ENCODE data around the gene MORN1.

Gene MORN1

DNA sequence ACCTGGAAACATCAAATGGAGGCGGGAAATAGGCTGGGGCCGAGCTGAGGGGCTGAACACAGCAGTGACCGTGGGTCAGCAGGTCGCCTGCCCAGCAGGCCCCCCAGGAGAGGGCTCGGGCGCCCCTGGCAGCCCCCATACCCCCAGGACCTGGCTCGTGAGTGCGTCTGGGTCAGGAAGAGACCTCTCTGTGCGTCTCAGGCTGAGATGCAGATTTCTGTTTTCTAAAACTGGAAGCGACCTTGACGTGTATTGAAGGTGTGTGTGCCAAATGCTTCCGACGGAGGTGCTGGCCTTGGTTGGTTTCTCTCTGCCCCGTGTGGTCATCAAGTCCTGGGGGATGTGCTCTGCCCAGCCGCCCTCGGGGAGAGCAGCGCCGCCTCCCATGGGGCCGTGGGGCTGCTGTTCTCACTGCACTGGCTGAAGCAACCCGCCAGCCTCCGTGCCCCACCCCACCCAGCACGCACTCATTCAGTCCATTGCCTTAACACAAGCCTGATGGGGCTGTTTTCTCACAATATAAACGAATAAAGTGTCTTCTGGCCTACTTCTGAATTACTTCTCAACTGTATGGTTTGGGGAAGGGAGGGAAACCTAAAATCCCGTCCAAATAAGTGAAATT is 13.6 kb upstream of the MORN1 start:
- no peak for DNase-seq (ENCODE audit: low spot score)

GRCh38 chr1:2404142-2404889 is 13.0 kb upstream of the MORN1 start:
- DNase-seq (ENCODE audit: low spot score) = no peak

DNA sequence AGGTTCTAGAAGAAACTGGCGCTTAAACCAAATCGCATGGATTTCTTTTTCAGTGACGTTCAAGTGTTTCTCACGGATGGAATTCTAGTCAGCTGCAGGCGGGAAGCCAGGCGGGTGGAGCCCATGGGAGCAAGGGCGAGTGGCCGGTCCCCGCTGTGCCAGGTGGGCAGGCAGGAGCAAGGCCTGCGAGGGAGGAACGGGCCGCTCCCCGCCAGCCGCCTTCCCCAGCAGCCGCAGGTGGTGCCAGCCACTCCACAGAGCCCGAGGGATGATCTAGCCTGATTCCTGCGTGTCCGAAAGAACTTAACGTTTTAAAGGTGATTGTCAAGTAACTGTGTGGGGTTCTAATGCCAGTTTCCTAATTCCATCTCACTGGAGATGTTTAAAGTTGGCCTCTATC is 11.9 kb upstream of the MORN1 start:
- DNase-seq (ENCODE audit: low spot score) = no peak

- no peak for DNase-seq (ENCODE audit: low spot score)
Measured at GRCh38 chr1:2402420-2402819, 11.1 kb upstream of the MORN1 start.

DNA sequence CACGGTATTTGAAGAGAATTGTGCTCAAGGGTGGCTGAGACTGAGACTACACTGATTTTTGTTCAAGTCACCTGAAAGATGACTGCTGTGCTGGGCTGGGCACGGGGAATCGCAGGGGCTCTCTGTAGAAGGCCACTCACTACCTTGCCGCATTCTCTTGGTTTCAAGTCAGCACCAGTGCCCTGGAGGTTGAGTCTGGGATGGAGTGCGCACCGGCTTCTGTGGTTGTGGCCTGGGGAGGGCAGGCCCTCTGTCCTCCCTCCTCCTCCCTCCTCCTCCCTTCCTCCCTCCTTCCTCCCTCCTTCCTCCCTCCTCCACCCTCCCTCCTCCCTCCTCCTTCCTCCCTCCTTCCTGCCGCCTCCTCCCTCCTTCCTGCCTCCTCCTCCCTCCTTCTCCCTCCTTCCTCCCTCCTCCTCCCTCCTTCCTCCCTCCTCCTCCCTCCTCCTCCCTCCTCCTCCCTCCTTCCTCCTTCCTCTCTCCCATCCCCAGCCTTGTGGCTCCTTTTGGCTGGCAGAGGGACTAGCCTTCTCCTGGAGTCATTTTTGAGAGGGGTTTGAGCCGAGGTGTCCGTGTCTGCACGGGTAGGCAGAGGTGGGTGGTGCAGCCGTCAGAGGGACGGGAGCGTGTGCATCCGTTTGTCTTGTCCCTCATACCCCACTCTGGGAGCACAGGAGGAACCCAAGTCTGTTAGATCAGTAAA is 9.7 kb upstream of the MORN1 start:
- DNase-seq (ENCODE audit: low spot score) = no peak

DNA sequence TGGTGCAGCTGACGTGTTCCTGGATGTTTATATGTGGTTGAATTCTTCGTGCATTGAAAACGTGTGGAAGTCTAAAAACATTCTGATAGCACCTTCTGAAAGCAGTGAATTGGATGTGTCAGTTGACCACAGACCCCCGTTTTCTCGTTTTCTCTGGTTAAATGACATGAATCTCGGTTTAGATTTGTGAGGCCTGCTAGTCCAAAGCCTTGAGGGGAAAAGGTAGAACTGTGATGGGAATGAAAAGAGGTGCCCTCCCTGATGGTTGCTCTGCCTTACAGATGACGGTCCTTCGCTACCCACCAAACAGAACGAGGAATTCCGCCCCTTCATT is 9.2 kb upstream of the MORN1 start:
- DNase-seq (ENCODE audit: low spot score) = no peak

- DNase-seq (ENCODE audit: low spot score) = peak; percentile 54
Measured at GRCh38 chr1:2399890-2400575, 8.7 kb upstream of the MORN1 start.

DNA sequence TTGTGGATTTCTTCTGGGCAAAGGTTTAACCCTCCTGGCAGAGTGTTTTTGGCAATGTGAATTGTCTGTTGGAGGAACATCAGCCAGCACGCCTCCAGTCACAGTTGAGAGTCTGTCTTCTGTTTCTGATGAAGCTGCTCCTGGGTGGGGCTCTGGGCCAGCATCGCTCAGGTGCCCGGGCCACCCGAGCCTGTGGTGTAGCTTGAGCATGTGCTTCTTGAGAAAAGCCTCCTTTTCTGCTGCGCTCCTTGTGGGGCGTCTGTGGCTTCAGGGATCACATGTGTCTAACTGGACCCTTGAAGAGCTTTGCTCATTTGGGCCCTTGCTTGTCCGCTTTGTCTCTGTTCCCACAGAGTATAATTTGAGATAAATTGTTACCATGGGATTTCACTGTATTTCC is 7.5 kb upstream of the MORN1 start:
- no peak for DNase-seq (ENCODE audit: low spot score)

DNA sequence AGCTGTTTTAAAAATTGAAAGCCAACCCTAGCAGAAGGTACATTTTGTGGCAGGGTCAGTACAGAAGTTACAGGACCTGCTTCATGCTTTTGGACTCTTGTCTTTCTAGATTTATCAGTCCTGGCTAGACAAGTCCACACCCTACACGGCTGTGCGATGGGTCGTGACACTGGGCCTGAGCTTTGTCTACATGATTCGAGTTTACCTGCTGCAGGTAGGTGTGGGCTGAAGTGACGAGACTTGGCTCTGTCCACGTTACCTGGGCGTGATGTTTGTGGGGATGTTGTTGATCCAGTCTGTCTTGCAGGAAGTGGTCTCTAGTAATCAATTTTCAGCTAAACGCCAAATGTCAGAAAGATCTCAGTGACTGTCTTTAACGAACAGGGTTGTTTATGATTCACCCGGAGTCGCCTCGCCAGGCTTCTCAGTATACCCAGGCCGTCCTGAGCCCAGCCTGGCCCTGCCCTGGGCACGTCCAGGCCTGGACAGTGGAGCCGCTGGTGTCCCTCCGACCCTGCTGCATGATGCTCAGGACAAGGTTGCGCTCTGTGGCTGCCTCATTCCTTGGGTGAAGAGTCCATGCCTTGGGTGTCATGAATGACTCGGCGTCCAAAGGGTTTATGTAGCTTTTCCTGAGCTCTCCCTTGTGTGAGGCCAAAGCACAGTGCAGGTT is 5.8 kb upstream of the MORN1 start:
- no peak for DNase-seq (ENCODE audit: low spot score)

- no peak for DNase-seq (ENCODE audit: low spot score)
Measured at GRCh38 chr1:2396476-2396875, 5.1 kb upstream of the MORN1 start.

DNA sequence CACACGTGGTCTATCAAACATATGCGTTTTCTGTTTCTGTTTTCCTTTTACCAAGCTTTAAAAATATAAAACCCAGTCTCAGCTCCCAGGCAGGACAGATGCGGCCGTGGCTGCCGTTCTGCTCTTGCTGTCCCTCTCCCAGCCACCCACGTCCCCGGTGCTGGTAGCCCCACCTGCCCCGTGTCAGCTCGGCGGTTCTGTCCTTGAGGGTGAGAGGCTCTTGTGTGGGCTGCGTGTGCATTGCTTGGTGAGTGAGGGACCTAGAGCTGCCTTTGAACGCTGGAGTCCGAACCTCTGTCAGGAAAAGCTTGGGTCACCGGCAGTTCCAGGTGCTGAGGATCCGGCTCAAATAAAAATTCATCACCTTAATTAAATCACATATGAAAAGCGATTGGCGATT is 4.7 kb upstream of the MORN1 start:
- no peak for DNase-seq (ENCODE audit: low spot score)

- DNase-seq (ENCODE audit: low spot score) = no peak
Measured at GRCh38 chr1:2395245-2395644, 3.9 kb upstream of the MORN1 start.

GRCh38 chr1:2394761-2395160 is 3.4 kb upstream of the MORN1 start:
- no peak for DNase-seq (ENCODE audit: low spot score)

DNA sequence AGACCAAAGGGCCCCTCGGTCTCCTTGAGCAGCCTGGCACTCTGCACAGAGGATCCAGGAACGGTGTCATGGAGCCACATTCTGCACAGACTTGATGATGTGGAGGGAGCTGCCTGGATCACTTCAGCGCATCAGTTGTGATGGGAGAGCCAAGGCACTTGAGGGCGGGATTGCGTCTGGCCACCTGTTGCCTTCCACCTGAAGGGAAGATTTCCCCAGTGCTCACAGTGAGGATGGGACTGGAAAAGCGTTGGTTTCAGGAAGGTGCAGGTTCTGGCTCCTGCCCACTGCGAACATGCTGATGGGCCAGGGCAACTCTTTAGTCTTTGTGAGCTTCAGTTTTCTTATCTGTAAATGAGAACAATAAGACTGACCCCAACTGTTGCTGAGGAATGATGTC is 2.9 kb upstream of the MORN1 start:
- no peak for DNase-seq (ENCODE audit: low spot score)

- DNase-seq (ENCODE audit: low spot score) = no peak
Measured at GRCh38 chr1:2393471-2393877, 2.1 kb upstream of the MORN1 start.

DNA sequence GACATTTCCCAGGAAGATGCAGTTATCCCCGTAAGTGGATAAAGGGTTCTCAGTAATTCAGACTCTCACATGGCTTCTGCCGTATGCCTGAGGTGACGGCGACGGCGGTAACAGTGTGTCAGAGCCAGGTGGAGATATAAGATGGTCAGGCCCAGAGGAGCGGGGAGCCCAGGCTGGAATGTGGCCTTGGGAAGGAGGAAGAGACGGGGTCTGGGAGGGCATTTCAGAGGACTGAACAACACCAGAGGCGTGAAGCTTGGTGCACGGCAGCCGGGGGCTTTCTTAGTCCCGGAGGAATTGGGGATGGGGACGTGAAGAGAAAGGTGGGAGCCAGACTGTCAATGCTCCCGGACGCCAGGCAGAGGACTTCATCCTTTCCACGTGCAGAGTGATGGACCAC is 1.3 kb upstream of the MORN1 start:
- DNase-seq (ENCODE audit: low spot score) = peak; percentile 11

DNA sequence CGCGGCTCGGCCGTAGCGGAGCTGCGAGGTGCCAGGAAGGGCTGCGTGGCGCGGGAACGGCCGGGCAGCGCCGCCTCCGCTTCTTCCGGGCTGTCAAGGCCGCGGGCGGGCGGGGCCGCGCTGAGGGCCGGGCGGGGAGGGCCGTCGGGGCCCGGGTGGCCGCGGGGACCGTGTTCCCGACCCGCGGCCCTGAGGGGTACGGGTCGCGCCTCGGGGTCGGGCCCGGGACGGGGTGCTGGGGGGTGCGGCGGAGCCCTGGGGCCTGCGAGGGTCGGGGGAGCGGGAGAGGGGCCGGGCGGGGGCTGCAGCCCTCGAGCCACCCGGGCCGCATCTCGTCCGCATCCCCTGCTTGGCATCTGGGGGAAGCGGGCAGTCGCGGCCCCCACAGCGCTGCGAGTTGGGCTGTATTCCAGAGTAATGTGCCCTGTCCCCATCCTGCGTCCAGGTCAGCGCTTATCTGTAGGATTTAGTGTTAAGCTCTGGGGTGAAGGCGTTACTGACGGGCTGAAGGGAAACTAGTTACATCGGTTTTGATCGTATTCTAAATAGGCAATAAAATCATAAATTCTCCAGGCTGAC is 666 bp upstream of the MORN1 start:
- DNase-seq (ENCODE audit: low spot score) = no peak

- no peak for DNase-seq (ENCODE audit: low spot score)
Measured at GRCh38 chr1:2389644-2390043, 1.7 kb downstream of the MORN1 start.

GRCh38 chr1:2388004-2388913 is 3.1 kb downstream of the MORN1 start:
- no peak for DNase-seq (ENCODE audit: low spot score)

DNA sequence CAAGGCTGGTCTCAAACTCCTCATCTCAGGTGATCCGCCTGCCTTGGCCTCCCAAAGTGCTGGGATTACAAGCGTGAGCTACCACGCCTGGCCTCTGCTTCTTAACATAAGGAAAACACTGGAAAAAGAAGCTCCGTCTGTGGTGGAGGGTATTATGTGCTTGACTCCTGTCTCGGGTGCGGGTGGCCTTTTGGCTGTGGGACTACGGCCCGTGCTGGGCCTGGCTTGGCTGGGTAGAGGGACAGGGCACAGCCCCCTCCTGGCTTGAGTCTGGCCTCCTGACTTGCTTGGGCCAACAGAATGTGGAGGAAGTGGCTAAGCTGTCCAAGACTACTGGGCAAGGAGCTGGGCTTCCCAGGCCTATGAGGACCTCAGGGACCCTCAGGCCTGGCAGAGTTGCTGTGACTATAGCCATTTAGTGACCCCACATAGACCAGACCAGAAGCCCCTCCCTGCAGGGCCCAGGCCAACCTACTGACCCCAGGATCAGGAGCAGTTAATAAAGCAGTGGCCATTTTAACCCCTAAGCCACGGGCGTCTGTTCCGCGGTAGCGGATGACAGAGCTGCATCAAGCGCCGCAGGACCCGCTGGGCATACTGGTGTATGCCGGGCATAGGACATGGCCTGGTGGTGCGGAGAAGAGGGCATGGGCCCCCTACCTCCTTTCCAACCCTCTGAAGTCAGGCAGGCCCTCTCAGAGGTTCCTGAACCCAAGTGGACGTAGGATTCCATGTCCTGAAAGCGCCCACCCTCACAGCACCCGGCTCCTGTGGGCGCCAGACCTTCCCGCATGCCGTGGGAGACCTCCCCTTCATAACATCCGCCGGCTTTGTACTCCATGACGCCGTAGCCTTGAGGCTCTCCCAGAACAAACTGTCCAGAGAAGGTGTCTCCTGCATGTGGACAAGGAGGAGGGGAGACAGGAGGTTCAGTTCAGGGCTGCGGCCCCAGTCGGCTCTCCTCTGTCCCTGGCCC is 4.4 kb downstream of the MORN1 start:
- DNase-seq (ENCODE audit: low spot score) = no peak

Data from kidney tubule cell (primary cell).